GM23248 (cell line): ENCODE data around the gene ACE. TPM values are rescaled to one million over a fixed set of nuclear protein-coding genes. Genes with fewer than 3 reads are reported as not detected.

Experiments used
- DNase-seq: peaks from one replicate; pipeline ENCODE4 v3.0.0-alpha.2; 2015
- H2AFZ ChIP-seq: fragments of 200-600 bp; sonication (generic); 2 replicates; pipeline ENCODE4 v1.6.1; 2016; ENCODE audit warnings: antibody characterized with exemption
- H3F3A ChIP-seq: fragments of 200-600 bp; sonication (generic); 2 replicates; pipeline ENCODE4 v1.6.1; 2016; ENCODE audit warnings: mild to moderate bottlenecking, antibody characterized with exemption, mixed run types; ENCODE audit not compliant: insufficient read depth
- H3K27ac ChIP-seq: fragments of 200-600 bp; sonication (generic); 2 replicates; pipeline ENCODE4 v1.5.1; 2016; ENCODE audit warnings: mild to moderate bottlenecking
- H3K27me3 ChIP-seq: fragments of 200-600 bp; sonication (generic); replicated peaks from 2 replicates; pipeline ENCODE4 v1.6.1; 2016; ENCODE audit warnings: mild to moderate bottlenecking; ENCODE audit not compliant: insufficient read depth
- H3K36me3 ChIP-seq: fragments of 200-600 bp; sonication (generic); 2 replicates; pipeline ENCODE4 v1.6.1; 2016; ENCODE audit warnings: low read depth, mild to moderate bottlenecking
- H3K4me1 ChIP-seq: fragments of 200-600 bp; sonication (generic); 2 replicates; pipeline ENCODE4 v1.6.1; 2016; ENCODE audit warnings: mild to moderate bottlenecking; ENCODE audit not compliant: insufficient read depth
- H3K4me2 ChIP-seq: fragments of 200-600 bp; sonication (generic); one replicate; pipeline ENCODE4 v1.6.1; 2016; ENCODE audit warnings: mild to moderate bottlenecking; ENCODE audit not compliant: unreplicated experiment
- H3K4me3 ChIP-seq: fragments of 200-600 bp; sonication (generic); 2 replicates; pipeline ENCODE4 v1.5.1; 2016; ENCODE audit warnings: mild to moderate bottlenecking
- H3K79me2 ChIP-seq: fragments of 200-600 bp; sonication (generic); 2 replicates; pipeline ENCODE4 v1.6.1; 2016; ENCODE audit warnings: mild to moderate bottlenecking; ENCODE audit not compliant: insufficient read depth
- H3K9ac ChIP-seq: fragments of 200-600 bp; sonication (generic); 2 replicates; pipeline ENCODE4 v1.6.1; 2016; ENCODE audit warnings: mild to moderate bottlenecking
- H3K9me2 ChIP-seq: fragments of 200-600 bp; sonication (generic); 2 replicates; pipeline ENCODE4 v1.6.1; 2016; ENCODE audit warnings: mixed run types, mild to moderate bottlenecking, moderate library complexity; ENCODE audit not compliant: insufficient read depth
- H3K9me3 ChIP-seq: fragments of 200-600 bp; sonication (generic); one replicate; pipeline ENCODE4 v1.6.1; 2017; ENCODE audit warnings: low read depth
- H4K20me1 ChIP-seq: fragments of 200-600 bp; sonication (generic); 2 replicates; pipeline ENCODE4 v1.6.0; 2016; ENCODE audit not compliant: insufficient read depth
- EZH2 ChIP-seq: fragments of 200-600 bp; sonication (generic); IDR thresholded peaks from 2 replicates; pipeline ENCODE4 v1.6.1; 2018; ENCODE audit warnings: antibody characterized with exemption, mild to moderate bottlenecking; ENCODE audit not compliant: insufficient read depth, poor library complexity, severe bottlenecking
- EZH2phosphoT487 ChIP-seq: fragments of 200-600 bp; sonication (generic); IDR thresholded peaks from 2 replicates; pipeline ENCODE4 v1.6.1; 2018; ENCODE audit warnings: antibody characterized with exemption, moderate library complexity, mild to moderate bottlenecking, low read depth; ENCODE audit not compliant: insufficient read depth
- WGBS, 2 experiments: methylation state at CpG; one replicate each; pipeline ENCODE4 v1.1.6; 2015 to 2017; ENCODE audit warnings: low lambda C conversion rate in 2 of 2, low coverage in 1 of 2; ENCODE audit errors: missing lambda C conversion rate in 2 of 2; 5-methylcytosine and 5-hydroxymethylcytosine counted together
- in situ Hi-C: fragments of 300-500 bp; cut with MboI; formaldehyde crosslinking; loops from 2 replicates; pipeline ENCODE4 v1.15.0; 2020
- polyA plus RNA-seq: library from polyadenylated mRNA; unstranded; fragments of >200 nt; fragmentation: Nextera tagmentation; extraction: Ambion mirVana; gene quantifications from 2 replicates; pipeline ENCODE4 v1.2.1, GENCODE V29; 2016
- total RNA-seq: library from RNA; depleted of rRNA; stranded (reverse); fragments of >200 nt; shearing (Covaris generic); gene quantifications from 2 replicates; pipeline ENCODE4 v1.2.3, GENCODE V29; 2014

ACE gene
- total and polyA plus RNA-seq, 2 experiments from 2014 or later, result 2.2 to 3.4 TPM

GRCh38 chr17:63529711-63530556, 53.1 kb downstream of the ACE start:
- DNase-seq, result no peak
- H4K20me1 ChIP-seq, result no peaks in the 10 kb centered on the region
- H3K27me3 ChIP-seq, result no peaks in the 10 kb centered on the region; the same call in none of the 2 replicates
- no peaks in the 10 kb centered on the region for H3K9me2 ChIP-seq
- H3K79me2 ChIP-seq, result no peaks in the 10 kb centered on the region
- H3K9ac ChIP-seq, result no peak overlapping the region
- TF ChIP-seq EZH2phosphoT487, result no peak
- no peak for TF ChIP-seq EZH2
- no peak overlapping the region for H3K27ac ChIP-seq
- in situ Hi-C loops, result no loop called here
- WGBS, 2 experiments, result 65 to 68% methylated on average over 26 of the region's 26 CpGs
- no peaks in the 10 kb centered on the region for H3K36me3 ChIP-seq
- no peaks in the 10 kb centered on the region for H3F3A ChIP-seq
- no peak overlapping the region for H3K4me3 ChIP-seq
- H3K4me1 ChIP-seq, result no peaks in the 10 kb centered on the region
- no peak overlapping the region for H3K4me2 ChIP-seq
- no peaks in the 10 kb centered on the region for H3K9me3 ChIP-seq
- no peak overlapping the region for H2AFZ ChIP-seq

DNA sequence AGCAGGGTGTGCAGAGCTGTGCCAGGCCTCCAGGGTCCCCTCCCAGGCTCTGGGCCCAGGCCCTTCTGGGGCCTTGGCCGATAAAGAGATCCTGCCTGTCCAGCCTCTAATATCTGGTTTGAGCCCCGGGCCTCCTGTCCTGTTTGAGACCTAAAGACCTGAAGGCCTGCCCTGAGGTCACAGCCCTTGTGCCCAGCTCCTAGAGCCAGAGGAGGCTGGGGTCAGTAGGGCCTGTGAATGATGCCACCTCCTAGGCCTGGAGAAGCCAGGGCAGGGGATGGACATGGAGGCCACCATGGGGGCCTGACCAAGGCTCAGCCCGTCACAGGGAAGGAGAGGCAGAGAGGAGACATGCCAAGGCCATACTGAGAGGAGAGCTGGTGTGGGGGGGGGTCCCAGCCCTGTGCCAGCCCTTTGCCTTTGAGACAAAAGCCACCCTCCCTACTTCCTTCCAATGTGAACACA, 53.7 kb downstream of the ACE start:
- H3K9me3 ChIP-seq, result no peaks in the 10 kb centered on the region
- no peaks in the 10 kb centered on the region; the same call in 1 of the 2 replicates for H3K27me3 ChIP-seq
- TF ChIP-seq EZH2, result no peak
- TF ChIP-seq EZH2phosphoT487, result no peak
- no peaks in the 10 kb centered on the region for H4K20me1 ChIP-seq
- H3F3A ChIP-seq, result no peaks in the 10 kb centered on the region
- in situ Hi-C loops, result no loop called here
- no peak overlapping the region for H3K27ac ChIP-seq
- no peak overlapping the region for H3K4me3 ChIP-seq
- H3K9me2 ChIP-seq, result no peaks in the 10 kb centered on the region
- H2AFZ ChIP-seq, result no peak overlapping the region
- H3K9ac ChIP-seq, result no peak overlapping the region
- no peaks in the 10 kb centered on the region for H3K79me2 ChIP-seq
- no peaks in the 10 kb centered on the region for H3K36me3 ChIP-seq
- no peaks in the 10 kb centered on the region for H3K4me1 ChIP-seq
- no peak for DNase-seq
- WGBS, 2 experiments, result 63 to 65% methylated on average over 3 of the region's 3 CpGs
- no peak overlapping the region for H3K4me2 ChIP-seq

- Histone ChIP-seq H3K4me2 (no peak overlapping the region), H3K9ac (no peak overlapping the region), H3K9me3 (no peaks in the 10 kb centered on the region), H3K4me3 (no peak overlapping the region), H3K4me1 (no peaks in the 10 kb centered on the region), H3K79me2 (no peaks in the 10 kb centered on the region), H3F3A (no peaks in the 10 kb centered on the region), H3K9me2 (no peaks in the 10 kb centered on the region), H3K27me3 (no peaks in the 10 kb centered on the region; the same call in 1 of the 2 replicates), H2AFZ (no peak overlapping the region), H3K36me3 (no peaks in the 10 kb centered on the region), H3K27ac (no peak overlapping the region), H4K20me1 (no peaks in the 10 kb centered on the region)
- DNase-seq, result peak; percentile 51
- WGBS, 2 experiments, result 63% methylated on average over 10 of the region's 10 CpGs
- no peak for TF ChIP-seq EZH2phosphoT487
- no peak for TF ChIP-seq EZH2
- in situ Hi-C loops, result no loop called here
Observed at GRCh38 chr17:63531022-63531965, 54.4 kb downstream of the ACE start.

- H3K9ac ChIP-seq, result no peak overlapping the region
- H3K79me2 ChIP-seq, result no peaks in the 10 kb centered on the region
- H3K4me3 ChIP-seq, result no peak overlapping the region
- H3K9me2 ChIP-seq, result no peaks in the 10 kb centered on the region
- TF ChIP-seq EZH2phosphoT487 (no peak), EZH2 (no peak)
- no peaks in the 10 kb centered on the region for H3K9me3 ChIP-seq
- H3K36me3 ChIP-seq, result no peaks in the 10 kb centered on the region
- H3K27me3 ChIP-seq, result peaks cover 12% of the 10 kb centered on the region; the same call in 1 of the 2 replicates
- no peaks in the 10 kb centered on the region for H3K4me1 ChIP-seq
- no peak overlapping the region for H2AFZ ChIP-seq
- H3K27ac ChIP-seq, result no peak overlapping the region
- H3K4me2 ChIP-seq, result no peak overlapping the region
- in situ Hi-C loops, result no loop called here
- H4K20me1 ChIP-seq, result no peaks in the 10 kb centered on the region
- WGBS, 2 experiments, result 86 to 88% methylated on average over 19 to 20 of the region's 20 CpGs
- no peaks in the 10 kb centered on the region for H3F3A ChIP-seq
- DNase-seq, result no peak
Observed at GRCh38 chr17:63533433-63534077, 56.7 kb downstream of the ACE start.
